ENCODE measurements around the gene SLC20A1.

Gene SLC20A1

DNA sequence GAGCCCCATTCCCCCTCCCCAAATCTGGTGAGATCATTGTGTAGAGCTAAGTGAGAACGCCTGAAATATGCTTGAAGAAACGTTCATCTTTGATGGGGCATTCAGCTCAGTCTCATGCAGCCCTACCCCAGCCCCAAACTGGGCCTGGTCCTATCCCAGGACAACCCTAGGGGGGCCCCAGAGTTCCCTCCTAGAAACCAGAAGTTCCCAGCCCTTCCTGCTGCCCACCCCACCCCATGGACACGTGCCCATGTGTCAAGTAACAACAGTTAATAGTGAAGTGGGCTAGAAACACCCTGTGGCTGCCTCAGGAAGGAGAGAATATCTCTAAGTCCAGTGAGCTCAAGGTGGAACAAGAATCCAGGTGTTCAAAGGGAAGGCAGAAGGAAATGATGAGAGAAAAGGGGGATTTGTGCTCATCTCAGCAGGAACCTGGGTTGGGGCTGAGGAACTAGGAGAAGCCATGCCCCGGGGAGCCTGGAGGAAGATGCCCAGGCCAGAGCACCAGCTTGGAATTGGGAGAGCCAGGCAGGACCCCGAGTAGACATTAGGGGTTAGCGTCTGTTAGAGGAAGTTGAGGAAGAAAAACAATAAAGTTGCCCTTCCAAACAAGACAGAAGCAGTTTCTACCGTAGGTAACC, 20.1 kb upstream of the SLC20A1 start:
- DNase-seq = no peak

DNA sequence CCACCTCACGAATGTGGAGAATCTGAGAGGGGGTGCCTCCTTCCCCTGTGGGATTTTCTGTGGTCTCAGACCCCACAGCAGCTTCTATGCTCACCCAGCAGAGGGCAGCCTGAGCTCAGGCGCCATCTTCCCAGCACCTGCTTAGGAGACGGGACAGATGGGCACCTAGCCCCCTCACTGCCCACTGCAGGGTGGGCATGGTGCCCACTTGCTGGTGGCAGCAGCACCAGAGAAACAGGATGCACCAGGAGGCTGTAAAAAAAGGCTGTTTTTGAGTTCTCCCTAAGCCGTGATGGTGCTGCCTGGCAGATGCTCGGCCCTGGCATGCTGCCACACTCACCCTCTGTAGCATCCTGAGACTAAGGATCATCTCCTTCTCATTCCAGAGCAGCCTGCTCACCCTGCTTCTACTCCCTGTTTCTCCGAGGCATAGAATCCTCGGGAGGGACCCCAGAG, 19.1 kb upstream of the SLC20A1 start:
- DNase-seq = peak; percentile 51

DNA sequence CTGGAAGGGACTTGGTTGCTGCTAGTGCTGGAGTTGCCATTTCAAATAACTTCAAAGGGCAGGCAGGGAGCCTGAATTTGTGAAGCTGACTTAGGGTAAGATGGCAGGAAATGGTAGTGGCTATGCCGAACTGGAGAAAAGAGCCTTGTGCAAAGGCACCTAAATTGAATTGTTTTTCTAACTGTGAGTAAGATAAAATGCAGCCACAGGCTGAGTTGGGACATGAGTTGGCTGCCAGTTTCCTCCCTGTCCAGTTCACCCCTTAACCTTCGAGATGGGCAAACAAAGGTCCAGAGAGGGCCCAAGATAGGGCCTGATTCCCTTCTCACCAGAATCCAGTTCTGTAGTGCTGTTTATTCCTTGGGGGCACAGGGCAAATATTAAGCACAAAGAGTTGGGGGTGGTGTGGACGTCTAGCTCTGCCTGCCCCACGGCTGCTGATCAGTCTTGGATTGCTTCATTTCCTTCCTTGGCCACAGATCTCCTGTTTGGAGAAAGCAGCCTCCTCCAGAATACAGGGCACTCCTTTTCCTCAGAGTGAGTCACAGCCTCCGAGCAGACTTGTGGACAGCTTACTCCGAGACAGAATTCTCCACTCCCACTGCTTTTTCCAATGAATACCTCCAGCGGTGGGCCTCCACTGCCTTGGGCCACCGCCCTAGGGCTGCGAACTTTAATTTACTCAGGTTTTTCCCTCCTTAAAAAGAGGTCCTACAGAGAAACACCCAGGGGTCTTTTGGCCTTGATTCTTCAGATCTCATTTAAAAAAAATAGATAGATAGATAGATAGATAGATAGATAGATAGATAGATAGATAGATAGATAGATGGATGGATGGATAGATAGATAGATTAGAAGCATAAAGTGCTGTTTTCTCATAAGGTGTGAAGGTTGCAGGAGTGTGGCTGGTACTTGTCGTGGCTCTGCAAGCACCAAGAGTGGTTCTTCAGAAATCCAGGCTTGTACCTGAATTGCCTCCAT, 18.4 kb upstream of the SLC20A1 start:
- DNase-seq = no peak

DNA sequence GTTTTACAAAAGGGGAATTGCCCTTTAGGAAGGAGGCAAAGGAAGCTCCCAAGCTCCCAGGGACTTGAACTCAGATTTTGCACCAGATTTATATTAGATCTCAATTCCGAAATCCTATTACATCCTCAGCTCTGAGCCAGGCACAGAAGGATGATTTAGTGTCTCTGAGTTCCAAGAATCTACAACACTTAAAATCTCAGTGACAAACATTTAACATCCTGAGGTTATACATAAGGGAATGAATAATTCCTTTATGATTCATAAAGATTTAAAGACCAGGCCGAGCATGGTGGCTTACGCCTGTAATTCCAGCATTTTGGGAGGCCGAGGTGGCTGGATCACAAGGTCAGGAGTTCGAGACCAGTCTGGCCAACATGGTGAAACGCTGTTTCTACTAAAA, 16.5 kb upstream of the SLC20A1 start:
- DNase-seq = no peak

DNA sequence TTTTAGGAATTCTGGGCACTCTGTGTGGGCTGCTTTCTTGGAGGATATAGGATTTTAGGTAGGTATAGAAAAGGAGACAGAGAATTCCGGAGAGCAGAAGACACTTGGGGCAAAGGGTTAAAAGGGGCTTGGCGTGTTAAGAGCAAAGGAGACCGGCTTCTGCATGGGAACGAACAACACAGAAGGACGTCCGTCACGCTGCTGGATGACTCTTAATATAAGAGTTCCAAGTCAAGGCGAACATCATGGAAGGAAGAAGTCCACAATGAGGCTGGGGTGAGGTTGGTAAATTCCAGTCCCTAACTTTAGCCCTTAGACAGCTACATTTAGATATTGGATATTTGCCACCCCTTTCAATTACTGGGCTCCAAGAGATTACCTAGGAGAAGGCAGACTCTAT, 15.9 kb upstream of the SLC20A1 start:
- no peak for DNase-seq

DNA sequence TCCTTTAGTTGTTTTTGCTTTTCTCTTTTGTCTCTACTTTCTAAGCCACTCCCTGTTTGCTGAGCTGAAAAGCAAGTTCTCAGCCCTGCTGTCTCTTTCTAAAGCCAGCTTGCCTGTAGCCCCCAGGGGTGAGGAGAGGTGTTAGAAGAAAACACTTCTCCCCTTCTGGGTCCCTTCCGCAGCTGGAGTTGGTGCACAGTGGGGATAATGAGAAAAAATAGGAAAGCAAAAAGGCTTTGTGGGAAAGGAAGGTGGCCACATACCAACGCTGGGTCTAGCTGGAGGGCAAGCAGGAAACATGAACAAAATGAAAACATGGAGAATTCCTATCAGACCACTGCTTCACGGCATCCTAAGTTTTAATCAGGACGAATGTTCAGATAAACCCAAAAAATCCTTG, 15.5 kb upstream of the SLC20A1 start:
- no peak for DNase-seq

DNA sequence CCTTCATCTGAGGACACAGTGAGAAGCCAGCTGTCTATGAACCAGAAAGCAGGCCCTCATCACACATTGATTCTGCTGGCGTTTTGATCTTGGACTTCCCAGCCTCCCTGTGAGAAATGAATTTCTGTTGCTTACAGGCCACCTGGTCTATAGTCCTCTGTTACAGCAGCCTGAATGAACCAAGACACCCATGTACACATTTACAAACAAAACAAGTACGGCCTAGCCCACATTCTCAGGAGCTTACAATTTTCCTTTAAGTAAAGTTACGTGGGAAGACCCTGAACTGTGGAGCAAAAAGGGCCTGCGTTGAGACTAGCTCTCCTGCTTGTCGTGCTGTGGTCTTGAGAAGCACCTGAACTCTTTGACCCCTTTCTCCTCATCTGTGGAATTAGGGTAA, 12.0 kb upstream of the SLC20A1 start:
- no peak for DNase-seq

DNA sequence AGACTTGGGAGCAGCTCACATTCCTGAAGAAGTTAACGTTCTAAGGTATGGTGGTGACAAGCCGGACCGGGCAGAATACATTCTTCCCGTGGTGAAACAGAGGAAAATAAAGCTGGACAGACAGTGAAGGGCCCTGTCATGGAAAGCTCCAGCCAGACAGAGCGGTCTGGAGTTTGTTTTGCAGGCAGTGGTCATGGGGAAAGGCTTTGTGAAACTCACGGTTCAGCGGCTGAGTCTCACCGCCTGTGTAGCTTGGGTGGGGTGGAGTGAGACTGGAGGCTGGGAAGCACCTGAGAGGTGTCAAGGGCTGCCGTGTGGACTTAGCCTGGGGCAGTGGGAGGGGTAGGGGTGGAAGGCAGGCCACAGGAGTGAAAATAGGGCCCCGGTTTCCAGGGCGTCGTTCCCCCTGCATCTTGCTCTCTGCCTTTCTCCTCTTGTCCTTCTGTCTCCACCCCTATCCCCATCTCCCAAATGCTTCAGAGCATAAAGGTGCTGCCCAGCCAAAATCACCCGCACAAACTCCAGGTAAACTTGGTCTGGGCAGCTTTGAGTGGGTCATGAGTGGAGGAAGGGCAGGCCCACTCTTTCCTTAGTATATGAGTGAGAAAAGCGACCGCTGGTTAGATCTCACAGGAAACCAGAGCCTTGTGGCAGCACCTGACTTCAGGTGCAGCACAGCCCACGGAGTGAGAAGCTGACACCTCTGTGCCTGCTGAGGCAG, 11.4 kb upstream of the SLC20A1 start:
- peak; percentile 21 for DNase-seq

DNA sequence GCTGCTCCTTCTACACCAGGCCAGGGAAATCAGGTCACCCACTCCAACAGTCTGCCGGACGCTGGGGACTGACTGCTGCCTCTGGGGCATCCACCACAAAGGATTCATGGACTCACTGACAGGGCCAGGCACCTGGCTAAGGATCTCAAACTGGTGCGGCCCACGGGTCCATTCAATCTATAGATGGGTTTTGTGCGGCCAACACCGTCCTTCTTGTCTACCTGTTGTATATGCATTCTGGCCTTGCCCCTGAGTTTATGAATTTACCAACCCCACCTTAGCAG, 10.9 kb upstream of the SLC20A1 start:
- no peak for DNase-seq

DNA sequence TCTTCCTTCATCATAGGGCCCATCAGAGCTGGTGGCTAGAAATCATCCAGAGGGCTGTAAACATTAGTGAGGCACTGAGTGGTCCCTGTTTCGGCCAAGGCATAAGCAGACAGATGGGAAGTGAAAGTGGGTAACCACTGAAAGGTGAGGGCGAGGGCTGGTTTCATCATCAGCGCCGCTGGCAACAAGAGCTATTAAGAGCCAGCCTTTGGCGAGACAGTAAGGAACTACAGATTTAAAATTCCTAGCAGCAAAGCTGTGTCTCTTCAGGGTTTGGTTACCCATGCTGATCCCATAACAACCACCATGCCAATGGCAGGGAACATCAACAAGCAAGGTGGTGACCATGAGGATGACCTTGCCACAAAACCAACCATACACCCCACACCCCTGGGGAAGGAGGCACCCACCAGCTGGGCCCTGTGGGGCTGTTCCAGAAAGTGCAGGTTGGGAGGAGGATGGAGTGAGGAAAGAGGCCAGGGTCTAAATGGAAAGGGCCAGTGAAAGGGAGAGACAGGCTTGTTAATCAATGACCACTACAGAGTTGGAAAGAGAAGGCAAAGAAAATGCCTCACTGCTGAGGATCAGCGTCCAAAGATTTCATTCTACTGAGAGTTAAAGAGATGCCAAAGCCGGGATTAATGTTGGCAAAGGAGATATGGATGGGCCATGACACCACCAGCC, 9.0 kb upstream of the SLC20A1 start:
- no peak for DNase-seq

DNA sequence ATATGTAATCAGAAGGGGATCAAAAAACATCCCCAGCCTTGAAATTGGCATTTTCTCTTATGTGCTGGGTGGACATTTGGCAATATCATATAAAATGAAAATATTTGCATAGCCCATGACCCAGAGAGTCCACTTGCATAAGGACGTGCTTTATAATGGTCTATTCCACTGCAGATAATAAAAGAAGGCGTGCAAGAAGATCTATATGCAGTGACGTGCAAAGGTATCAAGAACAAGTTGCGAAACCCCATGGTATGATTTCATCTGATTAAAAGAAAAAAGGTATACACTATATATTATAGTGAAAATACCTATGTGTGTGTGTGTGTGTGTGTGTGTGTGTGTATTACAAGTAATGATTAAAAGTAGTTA, 8.5 kb upstream of the SLC20A1 start:
- DNase-seq = no peak

DNA sequence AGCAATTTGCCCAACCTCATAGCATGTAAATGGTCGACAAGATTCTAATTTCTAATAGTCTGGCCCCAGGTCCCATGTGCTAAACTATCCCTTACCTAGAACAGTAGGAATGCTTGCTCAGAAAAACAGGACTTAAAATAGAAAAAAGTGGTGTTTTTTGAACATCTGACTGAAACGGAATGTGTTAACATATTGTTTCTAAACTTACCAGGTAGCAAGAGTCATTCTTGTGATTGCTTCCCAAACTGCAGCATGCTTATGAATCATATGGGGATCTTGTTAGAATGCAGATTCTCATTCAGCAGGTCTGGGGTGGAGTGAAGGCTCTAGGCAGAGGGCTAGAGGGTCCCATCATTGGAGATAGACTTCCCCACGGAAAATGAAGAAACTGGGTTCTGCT, 5.8 kb upstream of the SLC20A1 start:
- no peak for DNase-seq

DNA sequence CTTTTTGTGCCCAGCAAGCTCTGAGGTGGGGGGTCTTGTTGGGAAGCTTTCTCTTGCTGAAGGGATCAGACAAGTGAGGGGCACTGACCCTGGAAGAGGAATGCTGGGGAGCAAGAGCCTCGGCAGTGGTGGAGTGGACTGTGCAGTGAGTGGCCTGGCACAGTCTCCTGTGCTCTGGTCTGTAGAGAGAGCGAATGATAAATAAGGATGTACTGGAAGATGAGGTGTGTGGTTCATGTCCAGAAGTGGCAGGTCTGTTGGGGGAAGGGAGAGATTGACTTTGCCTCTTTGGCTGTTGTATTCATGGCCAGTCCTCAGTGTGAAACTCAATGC, 5.3 kb upstream of the SLC20A1 start:
- no peak for DNase-seq

DNA sequence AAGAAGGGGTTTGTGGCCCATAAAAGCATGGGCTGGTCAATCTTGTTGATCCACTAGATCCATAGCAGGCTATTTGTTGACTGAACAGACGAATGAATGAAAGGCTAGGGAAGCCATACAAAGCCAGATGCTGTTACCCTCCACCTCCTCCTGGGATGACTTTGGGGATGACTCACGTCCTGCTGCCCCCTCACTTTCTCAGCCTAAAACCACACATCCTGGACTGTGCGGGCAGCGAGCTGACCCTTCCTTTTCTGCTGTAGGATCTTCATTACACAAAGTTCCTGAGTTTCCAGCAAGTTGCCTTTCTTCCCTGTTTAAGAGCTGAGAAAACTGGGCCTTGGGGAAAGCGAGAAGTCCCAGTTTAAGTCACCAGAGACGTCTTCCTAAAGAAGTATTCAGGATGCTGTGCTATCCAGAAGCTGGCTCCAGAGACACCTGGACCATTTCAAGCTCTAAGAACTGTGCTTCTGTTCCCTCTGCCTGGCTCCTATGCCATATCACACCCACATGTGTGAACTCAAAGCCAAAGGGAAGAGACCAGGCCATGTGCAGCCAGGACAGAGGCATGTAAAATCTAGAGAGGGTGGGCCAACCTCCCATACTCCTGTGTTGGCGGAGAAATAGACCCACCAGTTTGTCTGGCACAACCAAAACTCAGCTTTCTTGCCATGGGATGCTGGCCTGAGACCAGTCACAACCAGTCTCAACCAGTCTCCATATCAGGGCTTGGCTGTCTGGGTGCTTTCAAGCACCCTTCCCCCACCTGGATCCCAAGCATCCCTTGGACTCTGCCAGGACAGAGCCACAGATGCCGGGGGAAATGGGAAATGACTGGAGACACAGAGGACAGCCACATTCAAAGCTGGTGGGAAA, 4.7 kb upstream of the SLC20A1 start:
- no peak for DNase-seq

DNA sequence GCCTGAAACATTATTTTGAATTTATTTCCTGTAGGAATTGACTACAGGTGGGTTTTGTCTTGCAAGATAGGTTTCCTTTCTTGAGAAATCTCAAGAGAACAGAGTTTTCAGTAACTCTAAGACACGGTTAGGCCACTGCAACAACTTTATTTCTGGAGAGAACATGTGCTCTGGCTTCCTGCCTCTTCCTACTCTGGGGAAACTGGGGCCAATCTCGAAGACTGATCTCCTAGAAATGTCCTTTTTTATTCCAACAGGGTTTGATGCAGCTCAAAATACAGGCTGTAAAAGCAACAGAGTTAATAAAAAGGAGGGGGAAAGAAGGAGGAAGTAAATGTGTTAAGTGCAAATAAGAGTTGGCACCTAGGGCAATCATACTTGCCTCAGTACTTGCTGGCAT, 4.0 kb upstream of the SLC20A1 start:
- no peak for DNase-seq

DNA sequence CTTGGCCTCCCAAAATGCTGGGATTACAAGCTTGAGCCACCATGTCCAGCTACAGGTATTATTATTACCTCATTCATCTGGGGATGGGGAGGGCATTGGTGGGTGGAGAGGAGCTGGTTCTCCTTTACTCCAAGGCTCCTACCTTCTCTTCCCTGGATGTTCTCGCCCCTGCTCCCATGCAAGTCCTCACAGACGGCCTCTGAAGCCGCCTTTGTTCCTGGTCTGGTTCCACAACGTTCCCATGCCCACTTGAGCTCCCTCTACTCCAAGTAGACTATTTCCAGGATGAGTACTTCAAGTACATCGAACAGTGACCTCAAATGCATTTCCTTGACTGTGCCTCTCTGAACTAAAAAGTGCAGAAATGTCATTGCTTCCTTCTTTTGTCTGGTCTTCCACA, 3.2 kb upstream of the SLC20A1 start:
- DNase-seq = no peak

DNA sequence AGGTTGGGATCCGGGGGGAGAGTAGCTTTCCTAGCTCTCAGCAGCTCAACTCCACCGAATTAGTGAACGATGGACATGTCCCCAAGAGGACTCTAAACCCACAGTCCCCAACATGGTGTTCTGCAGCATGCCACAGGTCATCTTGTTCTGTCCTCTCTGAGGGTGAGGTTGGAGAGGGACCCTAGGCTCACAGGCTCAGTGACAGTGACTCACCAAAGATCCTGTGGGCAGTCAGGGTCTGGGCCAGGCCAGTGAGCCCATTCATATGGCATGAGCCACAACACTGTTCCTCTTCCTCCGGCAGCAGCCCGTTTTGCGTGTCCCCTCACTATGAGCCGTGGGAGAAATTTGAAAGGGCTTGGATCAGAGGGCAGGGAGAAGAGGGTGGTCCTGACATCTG, 2.8 kb upstream of the SLC20A1 start:
- no peak for DNase-seq

DNA sequence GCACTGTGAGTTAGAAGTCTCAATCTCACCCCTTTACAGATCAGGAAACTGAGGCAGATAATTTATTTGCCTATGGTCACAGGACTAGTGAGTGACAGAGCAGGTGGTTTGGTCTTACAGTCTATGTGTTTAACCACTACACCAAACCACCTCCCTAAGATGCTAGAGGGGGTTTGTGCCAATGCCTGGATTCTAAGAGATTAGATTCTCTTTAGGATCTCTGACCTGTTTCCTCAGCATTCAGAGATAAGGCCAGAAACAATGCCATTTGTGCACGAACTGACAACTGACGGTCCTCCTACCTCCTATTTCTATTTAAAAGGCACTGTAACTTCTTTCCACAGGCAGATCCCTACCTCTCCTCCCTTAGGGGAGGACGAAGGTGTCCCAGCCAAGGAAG, 2.3 kb upstream of the SLC20A1 start:
- DNase-seq = no peak

DNA sequence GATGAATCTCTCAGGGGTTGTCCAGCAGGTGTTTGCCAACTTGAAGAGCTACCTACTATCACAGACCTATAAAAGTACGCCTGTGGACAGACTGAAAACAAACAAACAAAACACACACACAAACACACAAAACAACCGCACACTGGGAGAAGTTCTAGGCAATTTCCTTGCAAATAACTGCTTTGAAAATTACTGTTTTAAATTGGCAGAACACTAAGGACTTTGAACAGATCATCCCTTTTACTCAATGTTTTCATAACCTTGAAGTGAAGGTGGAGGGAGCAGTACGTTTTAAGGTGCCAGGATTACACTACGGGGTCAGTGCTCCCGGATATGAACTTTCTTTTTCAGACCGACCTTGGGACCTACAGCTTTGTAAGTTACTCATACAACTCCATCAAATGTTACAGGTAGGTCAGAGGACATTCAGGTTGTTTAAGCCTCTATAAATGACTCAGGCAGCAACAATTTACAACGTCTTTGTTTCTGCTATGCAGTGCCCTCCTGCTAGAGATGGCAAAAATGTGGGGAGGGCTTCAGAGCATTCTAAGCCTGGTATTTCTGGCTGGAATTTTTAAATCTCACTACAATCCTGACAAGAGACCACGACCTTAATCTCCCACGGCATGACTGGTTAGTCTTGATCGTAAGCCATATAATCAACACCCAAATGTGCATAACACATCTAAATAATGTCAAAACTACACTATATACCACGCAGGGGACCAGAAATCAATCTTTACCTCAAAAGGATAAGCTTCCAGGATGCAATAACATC, 1.4 kb upstream of the SLC20A1 start:
- DNase-seq = no peak

DNA sequence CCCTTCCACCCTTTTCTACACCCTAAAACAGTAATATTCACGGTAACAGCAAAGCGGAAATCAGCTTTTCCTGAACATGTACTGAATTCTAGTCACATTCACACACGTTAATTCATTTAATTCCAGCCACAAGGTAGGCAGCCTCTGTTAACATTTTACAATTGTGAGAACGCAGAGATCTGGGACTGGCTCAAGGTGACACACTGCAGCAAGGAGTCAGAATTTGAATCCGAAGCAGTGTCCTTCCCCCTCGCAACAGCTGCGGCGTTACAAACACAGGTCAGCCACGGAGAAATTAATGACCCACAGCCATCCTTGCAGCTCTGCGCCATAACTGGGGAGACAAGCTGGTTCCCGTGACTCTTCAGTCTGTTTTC, 818 bp upstream of the SLC20A1 start:
- DNase-seq = no peak

DNA sequence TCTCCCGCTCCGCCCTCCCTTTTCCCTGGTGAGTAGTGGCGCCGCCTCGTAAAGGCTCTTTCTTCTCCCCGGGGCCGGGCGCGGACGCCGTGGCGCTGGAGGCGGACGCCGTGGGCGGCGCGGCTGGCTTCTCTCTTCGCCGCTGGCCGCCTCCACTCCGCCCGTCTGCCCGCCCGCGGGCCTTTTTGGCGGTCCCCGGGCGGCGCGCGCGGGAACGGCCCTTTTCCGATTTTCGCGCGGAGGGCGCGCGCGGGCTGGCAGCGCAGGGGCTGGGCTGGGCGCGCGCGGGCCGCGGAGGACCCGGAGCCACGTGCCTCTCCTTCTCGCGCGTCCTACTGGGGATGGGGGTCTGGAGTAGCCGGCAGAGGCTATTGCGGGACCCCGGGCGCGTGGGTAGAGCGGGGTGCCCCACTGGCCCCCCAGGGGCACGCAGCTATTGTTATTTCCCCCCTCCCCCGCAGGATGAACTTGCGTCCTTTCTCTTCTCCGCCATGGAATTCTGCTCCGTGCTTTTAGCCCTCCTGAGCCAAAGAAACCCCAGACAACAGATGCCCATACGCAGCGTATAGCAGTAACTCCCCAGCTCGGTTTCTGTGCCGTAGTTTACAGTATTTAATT, 472 bp downstream of the SLC20A1 start:
- DNase-seq = peak; percentile 96
